Colonic mucosa (tissue), 4 donors: Measurements from ENCODE around the gene SF3B3. TPM values are rescaled to one million over a fixed set of nuclear protein-coding genes. Genes with fewer than 3 reads are reported as not detected.

Source experiments
- DNase-seq: peaks from one replicate; pipeline ENCODE4 v3.0.0-alpha.2; 2020
- H3K27ac ChIP-seq: fragments of 200-600 bp; one replicate; pipeline ENCODE4 v1.8.0; 2021
- H3K27me3 ChIP-seq: fragments of 200-600 bp; one replicate; pipeline ENCODE4 v1.8.0; 2021
- H3K36me3 ChIP-seq: fragments of 200-600 bp; one replicate; pipeline ENCODE4 v1.8.0; 2021
- H3K4me1 ChIP-seq: fragments of 200-600 bp; one replicate; pipeline ENCODE4 v1.8.0; 2021; ENCODE audit warnings: mild to moderate bottlenecking
- H3K4me3 ChIP-seq: fragments of 200-600 bp; one replicate; pipeline ENCODE4 v1.8.0; 2021
- H3K9ac ChIP-seq, 2 donors: one replicate each; pipeline ENCODE4 v1.7.0; 2013; ENCODE audit warnings: control low read depth in 2 of 2, low read depth in 2 of 2, low read length in 2 of 2
- H3K9me3 ChIP-seq: fragments of 200-600 bp; one replicate; pipeline ENCODE4 v1.8.0; 2021
- intact Hi-C: fragments of 100-400 bp; cut with DNase I; formaldehyde crosslinking; loops from one replicate; pipeline ENCODE4 v1.14.1; 2022
- total RNA-seq, 2 donors: library from RNA; stranded (reverse); fragmentation: NEBNext Ultra II Directional in 1 of 2; extraction: Animal tissue kit (Norgen Biotek cat#: 25700) in 1 of 2; gene quantifications; one replicate each; pipeline ENCODE4 v1.2.1, GENCODE V29; 2021
- TF ChIP-seq, protein P1 (sequence below): fragments of 200-600 bp; IDR thresholded peaks from one replicate; pipeline ENCODE4 v1.8.0; 2022; ENCODE audit warnings: antibody characterized with exemption, mild to moderate bottlenecking
- donor health status: healthy.
- donor health status: DM: no; HTN: no; CAD: no.
- donor health status: DM: no; HTN: no; CAD: no.

SF3B3 gene
- total RNA-seq, 2 donors from 2014 or later: 182 to 369 TPM

DNA sequence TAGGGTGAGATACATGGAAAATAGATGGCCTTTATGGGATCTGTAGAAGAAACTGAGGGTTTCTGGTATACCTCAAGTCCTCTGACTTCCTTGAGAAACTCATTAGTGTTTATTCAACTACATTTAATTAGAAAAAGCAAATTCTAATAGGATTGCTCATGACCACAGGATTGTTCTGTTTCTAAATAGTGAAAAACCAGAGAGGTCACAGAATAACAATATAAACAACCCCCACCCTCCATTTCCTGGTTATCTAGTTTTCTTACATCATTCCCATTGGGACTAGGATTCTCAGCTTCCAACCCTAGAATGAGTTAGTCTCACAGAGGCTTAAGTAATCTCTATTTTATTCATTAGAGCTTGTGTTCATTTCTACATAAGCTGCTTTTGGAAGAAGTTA, 30.0 kb downstream of the SF3B3 start:
- TF ChIP-seq, protein P1, sequence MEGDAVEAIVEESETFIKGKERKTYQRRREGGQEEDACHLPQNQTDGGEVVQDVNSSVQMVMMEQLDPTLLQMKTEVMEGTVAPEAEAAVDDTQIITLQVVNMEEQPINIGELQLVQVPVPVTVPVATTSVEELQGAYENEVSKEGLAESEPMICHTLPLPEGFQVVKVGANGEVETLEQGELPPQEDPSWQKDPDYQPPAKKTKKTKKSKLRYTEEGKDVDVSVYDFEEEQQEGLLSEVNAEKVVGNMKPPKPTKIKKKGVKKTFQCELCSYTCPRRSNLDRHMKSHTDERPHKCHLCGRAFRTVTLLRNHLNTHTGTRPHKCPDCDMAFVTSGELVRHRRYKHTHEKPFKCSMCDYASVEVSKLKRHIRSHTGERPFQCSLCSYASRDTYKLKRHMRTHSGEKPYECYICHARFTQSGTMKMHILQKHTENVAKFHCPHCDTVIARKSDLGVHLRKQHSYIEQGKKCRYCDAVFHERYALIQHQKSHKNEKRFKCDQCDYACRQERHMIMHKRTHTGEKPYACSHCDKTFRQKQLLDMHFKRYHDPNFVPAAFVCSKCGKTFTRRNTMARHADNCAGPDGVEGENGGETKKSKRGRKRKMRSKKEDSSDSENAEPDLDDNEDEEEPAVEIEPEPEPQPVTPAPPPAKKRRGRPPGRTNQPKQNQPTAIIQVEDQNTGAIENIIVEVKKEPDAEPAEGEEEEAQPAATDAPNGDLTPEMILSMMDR: no peak
- H3K9ac ChIP-seq: no peak overlapping the region
- H3K27ac ChIP-seq: no peak overlapping the region
- intact Hi-C loops: no loop called here
- peaks cover 30% of the 10 kb centered on the region for H3K36me3 ChIP-seq
- no peak overlapping the region for H3K4me3 ChIP-seq
- H3K4me1 ChIP-seq: no peaks in the 10 kb centered on the region
- H3K9me3 ChIP-seq: no peaks in the 10 kb centered on the region
- no peak for DNase-seq
- H3K27me3 ChIP-seq: no peaks in the 10 kb centered on the region

- DNase-seq: no peak
- no peak overlapping the region for H3K4me3 ChIP-seq
- no peaks in the 10 kb centered on the region for H3K4me1 ChIP-seq
- TF ChIP-seq, protein P1: no peak
- no peaks in the 10 kb centered on the region for H3K27me3 ChIP-seq
- intact Hi-C loops: no loop called here
- H3K9ac ChIP-seq: no peak overlapping the region
- H3K27ac ChIP-seq: no peak overlapping the region
- no peaks in the 10 kb centered on the region for H3K9me3 ChIP-seq
- H3K36me3 ChIP-seq: peaks cover 38% of the 10 kb centered on the region
Measured at GRCh38 chr16:70556063-70556462, 32.4 kb downstream of the SF3B3 start.

- no peaks in the 10 kb centered on the region for H3K27me3 ChIP-seq
- H3K9me3 ChIP-seq: no peaks in the 10 kb centered on the region
- H3K27ac ChIP-seq: no peak overlapping the region
- H3K9ac ChIP-seq: no peak overlapping the region
- DNase-seq: no peak
- H3K4me3 ChIP-seq: no peak overlapping the region
- H3K36me3 ChIP-seq: peaks cover 34% of the 10 kb centered on the region
- TF ChIP-seq, protein P1: no peak
- no peaks in the 10 kb centered on the region for H3K4me1 ChIP-seq
- intact Hi-C loops: no loop called here
Measured at GRCh38 chr16:70561623-70562022, 38.0 kb downstream of the SF3B3 start.

- Histone ChIP-seq H3K36me3 (peaks cover 36% of the 10 kb centered on the region), H3K4me3 (no peak overlapping the region), H3K27ac (no peak overlapping the region), H3K27me3 (no peaks in the 10 kb centered on the region), H3K9me3 (no peaks in the 10 kb centered on the region), H3K4me1 (no peaks in the 10 kb centered on the region), H3K9ac (no peak overlapping the region)
- no peak for DNase-seq
- intact Hi-C loops: no loop called here
- TF ChIP-seq, protein P1: no peak
Measured at GRCh38 chr16:70563636-70564035, 40.0 kb downstream of the SF3B3 start.

DNA sequence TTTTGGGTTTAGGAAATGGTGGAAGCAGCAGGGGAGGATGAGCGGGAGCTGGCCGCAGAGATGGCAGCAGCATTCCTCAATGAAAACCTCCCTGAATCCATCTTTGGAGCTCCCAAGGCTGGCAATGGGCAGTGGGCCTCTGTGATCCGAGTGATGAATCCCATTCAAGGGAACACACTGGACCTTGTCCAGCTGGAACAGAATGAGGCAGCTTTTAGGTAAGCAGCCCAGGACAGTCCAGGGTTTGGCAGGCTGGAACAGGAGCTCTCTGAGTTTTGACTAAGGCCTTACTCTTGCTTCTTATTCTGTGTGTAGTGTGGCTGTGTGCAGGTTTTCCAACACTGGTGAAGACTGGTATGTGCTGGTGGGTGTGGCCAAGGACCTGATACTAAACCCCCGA, 41.4 kb downstream of the SF3B3 start:
- Histone ChIP-seq H3K4me3 (no peak overlapping the region), H3K9me3 (no peaks in the 10 kb centered on the region), H3K36me3 (peaks cover 40% of the 10 kb centered on the region), H3K9ac (no peak overlapping the region), H3K4me1 (no peaks in the 10 kb centered on the region), H3K27me3 (no peaks in the 10 kb centered on the region), H3K27ac (no peak overlapping the region)
- TF ChIP-seq, protein P1: no peak
- DNase-seq: no peak
- intact Hi-C loops: no loop called here
